ENCODE data around the gene CPLANE2.

- no peak for TF ChIP-seq CTCF (conservative IDR thresholded peaks at IDR 0.05)
- no peak for TF ChIP-seq ZFX (IDR thresholded peaks at IDR 0.05)
These were observed 15.9 kb upstream of the CPLANE2 start for GRCh38 chr1:16252912-16253311.
